Measurements from ENCODE around the gene TEX264. TPM values are rescaled to one million over a fixed set of nuclear protein-coding genes. Genes with fewer than 3 reads are reported as not detected.

TEX264 gene
- total and polyA plus RNA-seq, 5 donors: 37.6 to 67.8 (median 38.8) TPM

- Histone ChIP-seq H3K4me3 (ENCODE audit: low read length) (no peak overlapping the region), H3K27me3 (ENCODE audit: control insufficient read depth, insufficient read depth) (no peaks in the 10 kb centered on the region), H3K9me3 (ENCODE audit: control insufficient read depth, low read length) (no peaks in the 10 kb centered on the region), H3K27ac (ENCODE audit: low read length) (no peak overlapping the region), H3K4me1 (ENCODE audit: control insufficient read depth, insufficient read depth, low read length) (no peaks in the 10 kb centered on the region)
- ATAC-seq: no peak
- no peak for DNase-seq
- WGBS: 87% methylated on average over 2 of the region's 2 CpGs
- intact Hi-C loops (cut with DNase I): no loop called here
Measured at GRCh38 chr3:51751287-51751686, 80.2 kb downstream of the TEX264 start.

Other genes with a start within 250 kb of the TEX264 start
- 10 to 100 TPM; 12.8 to 15.2 (median 13.9) TPM for gene DCAF1, start 171.2 kb upstream of the TEX264 start, total RNA-seq
- gene DCAF1, start 171.2 kb upstream of the TEX264 start, polyA plus RNA-seq: 6.7 TPM
- 10 to 100 TPM; 11.0 to 14.6 (median 12.7) TPM for gene RAD54L2, start 132.5 kb upstream of the TEX264 start, total RNA-seq
- 5.1 TPM for gene RAD54L2, start 132.5 kb upstream of the TEX264 start, polyA plus RNA-seq
- gene GRM2, start 35.8 kb downstream of the TEX264 start, total RNA-seq: under 1 TPM; 0.06 to 0.40 (median 0.20) TPM
- gene GRM2, start 35.8 kb downstream of the TEX264 start, polyA plus RNA-seq: 0.09 TPM
- gene IQCF6, start 108.0 kb downstream of the TEX264 start, total RNA-seq: not detected
- gene IQCF6, start 108.0 kb downstream of the TEX264 start, polyA plus RNA-seq: not detected
- not detected for gene IQCF2, start 190.4 kb downstream of the TEX264 start, total RNA-seq
- gene IQCF2, start 190.4 kb downstream of the TEX264 start, polyA plus RNA-seq: not detected
- gene IQCF5, start 204.3 kb downstream of the TEX264 start, total RNA-seq: not detected
- not detected for gene IQCF5, start 204.3 kb downstream of the TEX264 start, polyA plus RNA-seq
- gene IQCF1, start 232.1 kb downstream of the TEX264 start, total RNA-seq: not detected
- gene IQCF1, start 232.1 kb downstream of the TEX264 start, polyA plus RNA-seq: not detected

All from right cardiac atrium (tissue), 5 donors.